ENCODE results near the gene ZBTB24.

The ZBTB24 gene

GRCh38 chr6:109496036-109496772, 13.2 kb upstream of the ZBTB24 start:
- TF ChIP-seq EP300 (IDR thresholded peaks at IDR 0.05; ENCODE audit: borderline replicate concordance) (no peak), REST (IDR thresholded peaks at IDR 0.05; ENCODE audit: low read depth) (no peak), YY1 (IDR thresholded peaks at IDR 0.05; ENCODE audit: low read depth) (no peak), TAF1 (IDR thresholded peaks at IDR 0.05; ENCODE audit: low read depth) (no peak), TEAD4 (IDR thresholded peaks at IDR 0.05) (no peak), EGR1 (IDR thresholded peaks at IDR 0.05) (no peak), ZBTB7A (IDR thresholded peaks at IDR 0.05; ENCODE audit: low read depth) (no peak), FOXM1 (IDR thresholded peaks at IDR 0.05; ENCODE audit: borderline replicate concordance, low read depth) (no peak), CEBPB (IDR thresholded peaks at IDR 0.05) (no peak), TCF12 (IDR thresholded peaks at IDR 0.05; ENCODE audit: low read depth) (no peak), NFIC (IDR thresholded peaks at IDR 0.05) (no peak), MAX (IDR thresholded peaks at IDR 0.05) (no peak), RAD21 (IDR thresholded peaks at IDR 0.05; ENCODE audit: low read depth) (no peak), USF1 (IDR thresholded peaks at IDR 0.05) (no peak), CREB1 (IDR thresholded peaks at IDR 0.05; ENCODE audit: low read depth) (no peak)

GRCh38 chr6:109493865-109494264, 10.8 kb upstream of the ZBTB24 start:
- TF ChIP-seq EP300 (IDR thresholded peaks at IDR 0.05; ENCODE audit: borderline replicate concordance) (no peak), TCF12 (IDR thresholded peaks at IDR 0.05; ENCODE audit: low read depth) (no peak), CEBPB (IDR thresholded peaks at IDR 0.05) (no peak), MAX (IDR thresholded peaks at IDR 0.05) (no peak), USF1 (IDR thresholded peaks at IDR 0.05) (no peak), REST (IDR thresholded peaks at IDR 0.05; ENCODE audit: low read depth) (no peak), FOXM1 (IDR thresholded peaks at IDR 0.05; ENCODE audit: borderline replicate concordance, low read depth) (no peak), YY1 (IDR thresholded peaks at IDR 0.05; ENCODE audit: low read depth) (no peak), TAF1 (IDR thresholded peaks at IDR 0.05; ENCODE audit: low read depth) (no peak), TEAD4 (IDR thresholded peaks at IDR 0.05) (no peak), NFIC (IDR thresholded peaks at IDR 0.05) (no peak), RAD21 (IDR thresholded peaks at IDR 0.05; ENCODE audit: low read depth) (no peak)

GRCh38 chr6:109491207-109491938, 8.4 kb upstream of the ZBTB24 start:
- TF ChIP-seq TCF12 (IDR thresholded peaks at IDR 0.05; ENCODE audit: low read depth), result no peak
- TF ChIP-seq EP300 (IDR thresholded peaks at IDR 0.05; ENCODE audit: borderline replicate concordance), result no peak
- no peak for TF ChIP-seq TEAD4 (IDR thresholded peaks at IDR 0.05)
- no peak for TF ChIP-seq EGR1 (IDR thresholded peaks at IDR 0.05)
- TF ChIP-seq NFIC (IDR thresholded peaks at IDR 0.05), result no peak
- TF ChIP-seq REST (IDR thresholded peaks at IDR 0.05; ENCODE audit: low read depth), result no peak

GRCh38 chr6:109490713-109491112, 7.7 kb upstream of the ZBTB24 start:
- TF ChIP-seq RAD21 (IDR thresholded peaks at IDR 0.05; ENCODE audit: low read depth) (no peak), CREB1 (IDR thresholded peaks at IDR 0.05; ENCODE audit: low read depth) (no peak), TEAD4 (IDR thresholded peaks at IDR 0.05) (no peak), YY1 (IDR thresholded peaks at IDR 0.05; ENCODE audit: low read depth) (no peak), ZBTB7A (IDR thresholded peaks at IDR 0.05; ENCODE audit: low read depth) (no peak), TCF12 (IDR thresholded peaks at IDR 0.05; ENCODE audit: low read depth) (no peak), REST (IDR thresholded peaks at IDR 0.05; ENCODE audit: low read depth) (no peak), CEBPB (IDR thresholded peaks at IDR 0.05) (no peak), MAX (IDR thresholded peaks at IDR 0.05) (no peak), NFIC (IDR thresholded peaks at IDR 0.05) (no peak), EP300 (IDR thresholded peaks at IDR 0.05; ENCODE audit: borderline replicate concordance) (no peak), TAF1 (IDR thresholded peaks at IDR 0.05; ENCODE audit: low read depth) (no peak), EGR1 (IDR thresholded peaks at IDR 0.05) (no peak), FOXM1 (IDR thresholded peaks at IDR 0.05; ENCODE audit: borderline replicate concordance, low read depth) (no peak), USF1 (IDR thresholded peaks at IDR 0.05) (no peak)
